HEK293 (cell line): Measurements from ENCODE around the gene NPHP4.

Source experiments
- SP2 ChIP-seq: fragments of 450-650 bp; formaldehyde crosslinking; IDR thresholded peaks from 2 replicates; pipeline ENCODE4 v1.5.1; 2016; ENCODE audit warnings: missing biosample characterization, missing genetic modification characterization
- ZNF121 ChIP-seq: fragments of 450-650 bp; formaldehyde crosslinking; IDR thresholded peaks from 2 replicates; pipeline ENCODE4 v1.5.1; 2016; ENCODE audit warnings: missing biosample characterization, missing genetic modification characterization
- ZNF768 ChIP-seq: fragments of 450-650 bp; formaldehyde crosslinking; IDR thresholded peaks from 2 replicates; pipeline ENCODE4 v1.5.1; 2018; ENCODE audit warnings: missing biosample characterization, mild to moderate bottlenecking, missing genetic modification characterization

- TF ChIP-seq ZNF768 (tag by site-specific recombination) (no peak), SP2 (tag by site-specific recombination) (no peak), ZNF121 (tag by site-specific recombination) (no peak)
Observed at GRCh38 chr1:5865056-5865455, 127.2 kb downstream of the NPHP4 start.
